DMS53 treated with DMSO at 0.1 percent for 48 hours (cell line): ENCODE data around the gene GCSH.
A peak's percentile ranks its signal among the peaks of the same experiment; 100 is the strongest.

Experiments
- DNase-seq: peaks from one replicate; lab custom pipeline; 2025; ENCODE audit not compliant: unreplicated experiment; lab: John Stamatoyannopoulos, UW

Gene GCSH

GRCh38 chr16:81105946-81106345, 9.8 kb upstream of the GCSH start:
- DNase-seq: no peak

GRCh38 chr16:81101702-81102101, 5.5 kb upstream of the GCSH start:
- DNase-seq: no peak

- no peak for DNase-seq
Measured at GRCh38 chr16:81099958-81100357, 3.8 kb upstream of the GCSH start.

- DNase-seq: no peak
Measured at GRCh38 chr16:81097230-81097629, 1.0 kb upstream of the GCSH start.

- DNase-seq: no peak
Measured at GRCh38 chr16:81096715-81097208, 567 bp upstream of the GCSH start.

GRCh38 chr16:81095653-81095952, 592 bp downstream of the GCSH start:
- DNase-seq: no peak

- no peak for DNase-seq
Measured at GRCh38 chr16:81094771-81095251, 1.4 kb downstream of the GCSH start.

GRCh38 chr16:81088836-81089235, 7.4 kb downstream of the GCSH start:
- DNase-seq: no peak

GRCh38 chr16:81081014-81081413, 15.2 kb downstream of the GCSH start:
- DNase-seq: no peak

- DNase-seq: no peak
Measured at GRCh38 chr16:81080233-81080632, 16.0 kb downstream of the GCSH start.

- peak; percentile 82 for DNase-seq
Measured at GRCh38 chr16:81077076-81077940, 18.9 kb downstream of the GCSH start, which contains the start of gene C16orf46. Gene C16orf46, minus strand, starts transcription at chr16:81077238. Its CDS starts 13,283 bp downstream, at chr16:81063955.

- peak; percentile 82 for DNase-seq
Measured at GRCh38 chr16:81076566-81077075, 19.6 kb downstream of the GCSH start.

GRCh38 chr16:81073560-81074330, 22.4 kb downstream of the GCSH start:
- no peak for DNase-seq

GRCh38 chr16:81071805-81072204, 24.4 kb downstream of the GCSH start:
- no peak for DNase-seq

- no peak for DNase-seq
Measured at GRCh38 chr16:81070979-81071378, 25.2 kb downstream of the GCSH start.

GRCh38 chr16:81069063-81069462, 27.1 kb downstream of the GCSH start:
- DNase-seq: no peak

- DNase-seq: no peak
Measured at GRCh38 chr16:81067166-81067565, 29.0 kb downstream of the GCSH start.

GRCh38 chr16:81066681-81067080, 29.5 kb downstream of the GCSH start:
- DNase-seq: no peak

GRCh38 chr16:81061871-81062608, 34.2 kb downstream of the GCSH start:
- DNase-seq: no peak

GRCh38 chr16:81061307-81061640, 34.9 kb downstream of the GCSH start:
- DNase-seq: no peak
